Panc1 (cell line): ENCODE data around the gene MEGF11. TPM values are rescaled to one million over a fixed set of nuclear protein-coding genes. Genes with fewer than 3 reads are reported as not detected.

Experiments used
- ATAC-seq: fragments of 200-7000 bp; cut with Tn5 transposase; 2 replicates; pipeline ENCODE4 v1.9.1; 2020; ENCODE audit warnings: mild to moderate bottlenecking, moderate library complexity
- BruUV-seq: library from RNA; stranded (reverse); fragments of 400-500 nt; replicated peaks from 2 replicates; lab custom pipeline; 2021; lab: Mats Ljungman, UMichigan
- CTCF ChIA-PET: fragments of 300-600 bp; sonication (Branson Sonifier 250); formaldehyde crosslinking; loops from one replicate; lab custom pipeline; 2022; ENCODE audit warnings: antibody characterized with exemption; lab: Charles Lee
- POLR2A ChIA-PET: fragments of 300-600 bp; sonication (Branson Sonifier 250); formaldehyde crosslinking; loops from one replicate; lab custom pipeline; 2022; ENCODE audit warnings: antibody characterized with exemption; lab: Charles Lee
- DNase-seq: peaks from one replicate; pipeline ENCODE4 v3.0.0-alpha.2; 2010; ENCODE audit warnings: low read depth, low spot score
- H3K27ac ChIP-seq: 2 replicates; pipeline ENCODE4 v1.5.1; 2011; ENCODE audit warnings: mild to moderate bottlenecking, low read length, inconsistent platforms
- H3K27me3 ChIP-seq: fragments of 200-500 bp; sonication (Bioruptor generic); 2 replicates; pipeline ENCODE4 v1.6.0; 2014; ENCODE audit warnings: low read length, inconsistent platforms; ENCODE audit not compliant: control insufficient read depth, insufficient read depth
- H3K36me3 ChIP-seq: fragments of 200-500 bp; sonication (Bioruptor generic); 2 replicates; pipeline ENCODE4 v1.5.1; 2014; ENCODE audit warnings: inconsistent platforms, mild to moderate bottlenecking, low read length, moderate library complexity; ENCODE audit not compliant: control insufficient read depth, insufficient read depth
- H3K4me1 ChIP-seq: 2 replicates; pipeline ENCODE4 v1.5.1; 2011; ENCODE audit warnings: inconsistent platforms, mild to moderate bottlenecking, low read length, moderate library complexity; ENCODE audit not compliant: control insufficient read depth, insufficient read depth
- H3K4me3 ChIP-seq, 2 experiments: 2 replicates each; pipeline ENCODE4 v1.5.1; 2011 to 2012; ENCODE audit warnings: low read depth in 2 of 2, low read length in 2 of 2, mild to moderate bottlenecking in 2 of 2, inconsistent platforms in 1 of 2, moderate library complexity in 1 of 2
- H3K9me3 ChIP-seq: fragments of 200-500 bp; sonication (Bioruptor generic); 2 replicates; pipeline ENCODE4 v1.5.1; 2014; ENCODE audit warnings: low read depth, mild to moderate bottlenecking, inconsistent platforms, low read length, moderate library complexity; ENCODE audit not compliant: control insufficient read depth, insufficient read depth
- POLR2AphosphoS5 ChIP-seq: IDR thresholded peaks from 2 replicates; pipeline ENCODE4 v1.6.1; 2012; ENCODE audit warnings: mild to moderate bottlenecking, low read depth, low read length, moderate library complexity
- REST ChIP-seq, 2 experiments: IDR thresholded peaks; 2 replicates each; pipeline ENCODE4 v1.6.1; 2011 to 2012; ENCODE audit warnings: low read depth in 2 of 2, control low read depth in 1 of 2, low read length in 1 of 2, mild to moderate bottlenecking in 1 of 2, moderate library complexity in 1 of 2; ENCODE audit not compliant: insufficient read depth in 1 of 2
- SIN3A ChIP-seq: IDR thresholded peaks from 2 replicates; pipeline ENCODE4 v1.6.1; 2012; ENCODE audit warnings: low read depth, mild to moderate bottlenecking, low read length, moderate library complexity, borderline replicate concordance; ENCODE audit not compliant: insufficient read depth
- TCF7L2 ChIP-seq: IDR thresholded peaks from 2 replicates; pipeline ENCODE4 v1.6.1; 2011; ENCODE audit warnings: mild to moderate bottlenecking, low read depth, low read length, inconsistent platforms
- in situ Hi-C: cut with HindIII; loops from 2 replicates; pipeline ENCODE4 v1.10.0; 2016; ENCODE audit warnings: low sequenced_read_pairs, low pct_unique_long_range_greater_than_20kb
- intact Hi-C: fragments of 100-400 bp; cut with micrococcal nuclease; formaldehyde crosslinking; loops from one replicate; pipeline ENCODE4 v1.10.0; 2022; ENCODE audit not compliant: unreplicated experiment
- total RNA-seq: library from RNA; stranded (reverse); gene quantifications from one replicate; pipeline ENCODE4 v1.2.1, GENCODE V29; 2021; ENCODE audit not compliant: unreplicated experiment
- TF ChIP-seq, protein P1 (sequence below): fragments of 450-650 bp; IDR thresholded peaks from 2 replicates; pipeline ENCODE4 v1.5.1; 2017; ENCODE audit warnings: mild to moderate bottlenecking

The MEGF11 gene
- total RNA-seq, 1 experiment from 2014 or later: 0.95 TPM

GRCh38 chr15:66275352-66275751 lies 21.8 kb upstream of the MEGF11 start:
- ATAC-seq (no peak), DNase-seq (no peak)
- no TSS peak for BruUV-seq
- Histone ChIP-seq H3K4me3 (no peak overlapping the region), H3K27ac (no peak overlapping the region), H3K4me1 (no peaks in the 10 kb centered on the region), H3K9me3 (no peaks in the 10 kb centered on the region), H3K36me3 (no peaks in the 10 kb centered on the region), H3K27me3 (no peaks in the 10 kb centered on the region; the same call in 1 of the 2 replicates)
- no peak for TF ChIP-seq POLR2AphosphoS5
- TF ChIP-seq REST (IDR thresholded peaks at IDR 0.05; ENCODE audit: insufficient read depth in 1 of 2, low read depth in 2 of 2, low read length in 1 of 2): no peak
- TF ChIP-seq, protein P1, sequence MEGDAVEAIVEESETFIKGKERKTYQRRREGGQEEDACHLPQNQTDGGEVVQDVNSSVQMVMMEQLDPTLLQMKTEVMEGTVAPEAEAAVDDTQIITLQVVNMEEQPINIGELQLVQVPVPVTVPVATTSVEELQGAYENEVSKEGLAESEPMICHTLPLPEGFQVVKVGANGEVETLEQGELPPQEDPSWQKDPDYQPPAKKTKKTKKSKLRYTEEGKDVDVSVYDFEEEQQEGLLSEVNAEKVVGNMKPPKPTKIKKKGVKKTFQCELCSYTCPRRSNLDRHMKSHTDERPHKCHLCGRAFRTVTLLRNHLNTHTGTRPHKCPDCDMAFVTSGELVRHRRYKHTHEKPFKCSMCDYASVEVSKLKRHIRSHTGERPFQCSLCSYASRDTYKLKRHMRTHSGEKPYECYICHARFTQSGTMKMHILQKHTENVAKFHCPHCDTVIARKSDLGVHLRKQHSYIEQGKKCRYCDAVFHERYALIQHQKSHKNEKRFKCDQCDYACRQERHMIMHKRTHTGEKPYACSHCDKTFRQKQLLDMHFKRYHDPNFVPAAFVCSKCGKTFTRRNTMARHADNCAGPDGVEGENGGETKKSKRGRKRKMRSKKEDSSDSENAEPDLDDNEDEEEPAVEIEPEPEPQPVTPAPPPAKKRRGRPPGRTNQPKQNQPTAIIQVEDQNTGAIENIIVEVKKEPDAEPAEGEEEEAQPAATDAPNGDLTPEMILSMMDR: no peak
- no peak for TF ChIP-seq TCF7L2
- TF ChIP-seq SIN3A: no peak
- in situ Hi-C loops: no loop called here
- ChIA-PET POLR2A (no interaction called here), CTCF (no interaction called here)
- intact Hi-C loops: no loop called here

DNA sequence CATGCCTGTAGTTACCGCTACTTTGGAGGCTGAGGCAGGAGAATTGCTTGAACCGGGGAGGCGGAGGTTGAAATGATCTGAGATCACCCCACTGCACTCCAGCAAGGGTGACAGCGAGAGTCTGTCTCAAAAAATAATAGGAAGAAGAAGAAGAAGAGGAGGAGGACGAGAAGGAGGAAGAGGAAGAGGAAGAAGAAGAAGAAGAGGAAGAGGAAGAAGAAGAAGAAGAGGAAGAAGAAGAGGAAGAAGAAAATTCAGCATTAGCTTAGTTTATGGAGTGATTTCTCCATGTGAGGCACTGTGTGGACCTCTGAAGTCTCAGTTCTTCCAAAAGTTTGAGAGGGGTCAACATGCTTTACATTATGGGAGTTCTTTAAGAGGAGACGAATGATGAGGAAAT lies 17.4 kb upstream of the MEGF11 start:
- in situ Hi-C loops: no loop called here

More for the DNA sequence above, 17.4 kb upstream of the MEGF11 start:
- ATAC-seq (no peak), DNase-seq (no peak)
- H3K4me1 ChIP-seq: no peaks in the 10 kb centered on the region
- H3K27me3 ChIP-seq: no peaks in the 10 kb centered on the region
- no peak overlapping the region for H3K4me3 ChIP-seq
- ChIA-PET POLR2A (no interaction called here), CTCF (interaction anchor here (0.7 kb wide), 1 partner anchor 66 kb away, joined by 3 read pairs; no protein-coding TSS in a partner anchor)
- BruUV-seq: no TSS peak
- no peaks in the 10 kb centered on the region for H3K9me3 ChIP-seq
- no peak overlapping the region for H3K27ac ChIP-seq
- intact Hi-C loops: no loop called here
- H3K36me3 ChIP-seq: no peaks in the 10 kb centered on the region
- TF ChIP-seq TCF7L2: no peak
- TF ChIP-seq POLR2AphosphoS5: no peak
- no peak for TF ChIP-seq REST (IDR thresholded peaks at IDR 0.05; ENCODE audit: insufficient read depth in 1 of 2, low read depth in 2 of 2, low read length in 1 of 2)
- no peak for TF ChIP-seq SIN3A
- TF ChIP-seq, protein P1: no peak
